Measurements from ENCODE around the gene KRTAP5-3.
A peak's percentile ranks its signal among the peaks of the same experiment; 100 is the strongest.
"Not testable (repeated sequence)": the region's sequence is repeated elsewhere in the genome, so short reads cannot be mapped to it uniquely, and the experiment has no call there.

The KRTAP5-3 gene

GRCh38 chr11:1619449-1619848 is 11.2 kb upstream of the KRTAP5-3 start:
- DNase-seq, result no peak

GRCh38 chr11:1618231-1618630 is 10.0 kb upstream of the KRTAP5-3 start:
- DNase-seq, result no peak

GRCh38 chr11:1607901-1608300 is 362 bp downstream of the KRTAP5-3 start:
- DNase-seq, result not testable (repeated sequence)

- DNase-seq, result peak; percentile 29
These were observed 962 bp downstream of the KRTAP5-3 start for GRCh38 chr11:1607156-1607845.

GRCh38 chr11:1605923-1606322 is 2.3 kb downstream of the KRTAP5-3 start:
- DNase-seq, result not testable (repeated sequence)

GRCh38 chr11:1604711-1605110 is 3.6 kb downstream of the KRTAP5-3 start:
- no peak for DNase-seq

- no peak for DNase-seq
These were observed 4.1 kb downstream of the KRTAP5-3 start for GRCh38 chr11:1604181-1604580.

GRCh38 chr11:1603629-1604028 is 4.6 kb downstream of the KRTAP5-3 start:
- DNase-seq, result no peak

- not testable (repeated sequence) for DNase-seq
These were observed 6.6 kb downstream of the KRTAP5-3 start for GRCh38 chr11:1601663-1602062.

- DNase-seq, result no peak
These were observed 7.6 kb downstream of the KRTAP5-3 start for GRCh38 chr11:1600626-1601025.

- no peak for DNase-seq
These were observed 9.4 kb downstream of the KRTAP5-3 start for GRCh38 chr11:1598816-1599215.

- DNase-seq, result not testable (repeated sequence)
These were observed 9.9 kb downstream of the KRTAP5-3 start for GRCh38 chr11:1598406-1598805.

GRCh38 chr11:1597994-1598380 is 10.3 kb downstream of the KRTAP5-3 start, which contains the start of gene KRTAP5-2:
Gene KRTAP5-2, minus strand, starts transcription at chr11:1598294. Its CDS starts 44 bp downstream, at chr11:1598250.
- no peak for DNase-seq

GRCh38 chr11:1597331-1597993 is 10.8 kb downstream of the KRTAP5-3 start:
- no peak for DNase-seq

- DNase-seq, result not testable (repeated sequence)
These were observed 11.6 kb downstream of the KRTAP5-3 start for GRCh38 chr11:1596576-1597121.

GRCh38 chr11:1595994-1596575 is 12.2 kb downstream of the KRTAP5-3 start:
- not testable (repeated sequence) for DNase-seq

GRCh38 chr11:1592628-1593027 is 15.6 kb downstream of the KRTAP5-3 start:
- DNase-seq, result no peak

GRCh38 chr11:1589996-1590395 is 18.3 kb downstream of the KRTAP5-3 start:
- no peak for DNase-seq

- DNase-seq, result not testable (repeated sequence)
These were observed 18.9 kb downstream of the KRTAP5-3 start for GRCh38 chr11:1589191-1589963.

GRCh38 chr11:1586699-1587098 is 21.6 kb downstream of the KRTAP5-3 start:
- DNase-seq, result no peak

- DNase-seq, result not testable (repeated sequence)
These were observed 23.4 kb downstream of the KRTAP5-3 start, which contains the start of gene KRTAP5-1 for GRCh38 chr11:1584661-1585370. Gene KRTAP5-1, minus strand, starts transcription at chr11:1585283. Its CDS starts 34 bp downstream, at chr11:1585249.

GRCh38 chr11:1582909-1583308 is 25.4 kb downstream of the KRTAP5-3 start:
- not testable (repeated sequence) for DNase-seq
